ENCODE data around the gene BIN1. TPM values are rescaled to one million over a fixed set of nuclear protein-coding genes. Genes with fewer than 3 reads are reported as not detected.

BIN1 gene
- total RNA-seq, 4 donors from 2014 or later, result 49.2 to 68.3 (median 64.2) TPM

DNA sequence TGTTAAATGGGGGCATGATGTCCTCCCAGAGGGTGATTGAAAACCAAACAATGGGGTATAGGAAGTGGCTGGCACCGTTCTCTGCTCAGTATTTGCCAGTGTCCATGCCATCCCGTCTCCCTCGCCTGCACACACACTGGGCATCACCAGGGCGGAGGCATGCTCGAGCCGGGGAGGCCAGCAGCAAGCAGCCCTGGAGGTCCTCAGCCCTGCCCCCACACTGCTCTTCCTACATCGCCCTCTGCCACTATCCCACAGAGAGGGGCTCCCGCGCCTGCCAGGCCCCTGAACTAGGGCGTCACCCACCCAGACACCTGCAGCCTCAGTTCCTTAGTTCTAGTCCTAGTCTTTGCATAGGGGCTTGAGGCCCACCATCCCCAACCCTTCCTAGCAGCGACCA lies 50.9 kb downstream of the BIN1 start:
- no peaks in the 10 kb centered on the region for H3K9me3 ChIP-seq
- intact Hi-C loops (cut with DNase I), result no loop called here
- WGBS, 2 donors, result 98 to 99% methylated on average over 11 of the region's 11 CpGs

GRCh38 chr2:127055786-127056076 lies 51.2 kb downstream of the BIN1 start:
- Histone ChIP-seq H3K4me1 (no peaks in the 10 kb centered on the region), H3K4me3 (replicated peaks in 1 of 3) (no peak overlapping the region), H3K36me3 (no peaks in the 10 kb centered on the region), H3K27me3 (no peaks in the 10 kb centered on the region), H3K9me3 (no peaks in the 10 kb centered on the region), H3K27ac (no peak overlapping the region)
- DNase-seq, result no peak
- TF ChIP-seq, protein P1, sequence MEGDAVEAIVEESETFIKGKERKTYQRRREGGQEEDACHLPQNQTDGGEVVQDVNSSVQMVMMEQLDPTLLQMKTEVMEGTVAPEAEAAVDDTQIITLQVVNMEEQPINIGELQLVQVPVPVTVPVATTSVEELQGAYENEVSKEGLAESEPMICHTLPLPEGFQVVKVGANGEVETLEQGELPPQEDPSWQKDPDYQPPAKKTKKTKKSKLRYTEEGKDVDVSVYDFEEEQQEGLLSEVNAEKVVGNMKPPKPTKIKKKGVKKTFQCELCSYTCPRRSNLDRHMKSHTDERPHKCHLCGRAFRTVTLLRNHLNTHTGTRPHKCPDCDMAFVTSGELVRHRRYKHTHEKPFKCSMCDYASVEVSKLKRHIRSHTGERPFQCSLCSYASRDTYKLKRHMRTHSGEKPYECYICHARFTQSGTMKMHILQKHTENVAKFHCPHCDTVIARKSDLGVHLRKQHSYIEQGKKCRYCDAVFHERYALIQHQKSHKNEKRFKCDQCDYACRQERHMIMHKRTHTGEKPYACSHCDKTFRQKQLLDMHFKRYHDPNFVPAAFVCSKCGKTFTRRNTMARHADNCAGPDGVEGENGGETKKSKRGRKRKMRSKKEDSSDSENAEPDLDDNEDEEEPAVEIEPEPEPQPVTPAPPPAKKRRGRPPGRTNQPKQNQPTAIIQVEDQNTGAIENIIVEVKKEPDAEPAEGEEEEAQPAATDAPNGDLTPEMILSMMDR (IDR thresholded peaks at IDR 0.05), result no peak
- no peak for TF ChIP-seq POLR2A (IDR thresholded peaks at IDR 0.05)
- intact Hi-C loops (cut with DNase I), result no loop called here
- WGBS, 2 donors, result 95 to 98% methylated on average over 10 to 11 of the region's 13 CpGs

More for the DNA sequence above, 50.9 kb downstream of the BIN1 start:
- H3K4me1 ChIP-seq, result no peaks in the 10 kb centered on the region
- DNase-seq, result peak in 1 of 2 donors; percentile 0
- H3K27me3 ChIP-seq, result no peaks in the 10 kb centered on the region
- TF ChIP-seq POLR2A (IDR thresholded peaks at IDR 0.05), result no peak
- TF ChIP-seq, protein P1 (IDR thresholded peaks at IDR 0.05), result no peak
- no peak overlapping the region for H3K27ac ChIP-seq
- H3K36me3 ChIP-seq, result no peaks in the 10 kb centered on the region
- no peak overlapping the region for H3K4me3 ChIP-seq (replicated peaks in 1 of 3)

- no peak overlapping the region for H3K27ac ChIP-seq
- no peak for TF ChIP-seq POLR2A (IDR thresholded peaks at IDR 0.05)
- TF ChIP-seq, protein P1 (IDR thresholded peaks at IDR 0.05), result no peak
- intact Hi-C loops (cut with DNase I), result no loop called here
- H3K36me3 ChIP-seq, result no peaks in the 10 kb centered on the region
- 93 to 96% methylated on average over 11 to 12 of the region's 25 CpGs for WGBS, 2 donors
- no peaks in the 10 kb centered on the region for H3K27me3 ChIP-seq
- H3K4me1 ChIP-seq, result no peaks in the 10 kb centered on the region
- DNase-seq, result no peak
- H3K4me3 ChIP-seq (replicated peaks in 1 of 3), result no peak overlapping the region
- H3K9me3 ChIP-seq, result no peaks in the 10 kb centered on the region
Observed at GRCh38 chr2:127054996-127055785, 51.8 kb downstream of the BIN1 start.

DNA sequence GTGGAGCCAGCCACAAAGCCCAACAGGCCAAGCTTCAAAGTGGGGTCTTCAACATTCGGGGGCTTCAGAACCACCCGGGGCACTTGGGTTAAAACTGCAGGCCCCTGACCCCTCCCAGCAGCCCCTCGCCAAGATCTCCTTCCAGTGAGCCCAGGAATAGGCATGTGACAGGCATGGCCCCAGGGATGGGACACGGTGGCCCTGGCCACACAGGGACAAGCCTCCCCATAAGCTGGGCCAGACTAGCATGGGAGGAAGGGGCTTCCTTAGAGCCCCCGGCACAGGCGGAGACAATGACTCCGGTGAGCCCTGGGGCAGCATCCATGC lies 52.4 kb downstream of the BIN1 start:
- intact Hi-C loops (cut with DNase I), result no loop called here
- H3K4me1 ChIP-seq, result no peaks in the 10 kb centered on the region
- no peak overlapping the region for H3K4me3 ChIP-seq (replicated peaks in 1 of 3)
- no peak overlapping the region for H3K27ac ChIP-seq
- no peak for TF ChIP-seq POLR2A (IDR thresholded peaks at IDR 0.05)
- TF ChIP-seq, protein P1 (IDR thresholded peaks at IDR 0.05), result no peak
- WGBS, 2 donors, result 85 to 93% methylated on average over 4 to 7 of the region's 7 CpGs
- no peaks in the 10 kb centered on the region for H3K27me3 ChIP-seq
- H3K36me3 ChIP-seq, result no peaks in the 10 kb centered on the region
- H3K9me3 ChIP-seq, result no peaks in the 10 kb centered on the region
- no peak for DNase-seq

GRCh38 chr2:127053731-127054603 lies 53.0 kb downstream of the BIN1 start:
- H3K27ac ChIP-seq, result no peak overlapping the region
- no peaks in the 10 kb centered on the region for H3K9me3 ChIP-seq
- intact Hi-C loops (cut with DNase I), result no loop called here
- WGBS, 2 donors, result 92 to 96% methylated on average over 20 to 29 of the region's 33 CpGs
- no peaks in the 10 kb centered on the region for H3K36me3 ChIP-seq
- no peak for DNase-seq
- no peaks in the 10 kb centered on the region for H3K4me1 ChIP-seq
- no peak for TF ChIP-seq POLR2A (IDR thresholded peaks at IDR 0.05)
- TF ChIP-seq, protein P1 (IDR thresholded peaks at IDR 0.05), result no peak
- no peak overlapping the region for H3K4me3 ChIP-seq (replicated peaks in 1 of 3)
- no peaks in the 10 kb centered on the region for H3K27me3 ChIP-seq

Measured in thyroid gland (tissue), 4 donors.